Neuronal stem cell (in vitro differentiated cells): Measurements from ENCODE around the gene LYRM7. TPM values are rescaled to one million over a fixed set of nuclear protein-coding genes. Genes with fewer than 3 reads are reported as not detected.
"Not testable (repeated sequence)": the region's sequence is repeated elsewhere in the genome, so short reads cannot be mapped to it uniquely, and the experiment has no call there.

Experiments used
- DNase-seq: peaks from one replicate; pipeline ENCODE4 v3.0.0-alpha.2; 2013; ENCODE audit warnings: low spot score
- H2AFZ ChIP-seq: one replicate; pipeline ENCODE4 v1.6.1; 2013; ENCODE audit warnings: mild to moderate bottlenecking, low read length, inconsistent platforms
- H2AK5ac ChIP-seq: 2 replicates; pipeline ENCODE4 v1.6.1; 2013; ENCODE audit warnings: low read depth, mild to moderate bottlenecking, inconsistent platforms, low read length, moderate library complexity, mixed read lengths
- H2BK120ac ChIP-seq: 2 replicates; pipeline ENCODE4 v1.6.1; 2013; ENCODE audit warnings: low read depth, mild to moderate bottlenecking, inconsistent platforms, low read length, moderate library complexity, mixed read lengths
- H2BK12ac ChIP-seq: one replicate; pipeline ENCODE4 v1.6.1; 2013; ENCODE audit warnings: low read length, inconsistent platforms
- H2BK15ac ChIP-seq: 2 replicates; pipeline ENCODE4 v1.6.1; 2013; ENCODE audit warnings: mild to moderate bottlenecking, low read length, inconsistent platforms, mixed read lengths
- H2BK5ac ChIP-seq: one replicate; pipeline ENCODE4 v1.6.1; 2013; ENCODE audit warnings: inconsistent platforms, mild to moderate bottlenecking, low read length, moderate library complexity
- H3K14ac ChIP-seq: one replicate; pipeline ENCODE4 v1.6.1; 2013; ENCODE audit warnings: low read length, inconsistent platforms
- H3K18ac ChIP-seq: 2 replicates; pipeline ENCODE4 v1.6.1; 2013; ENCODE audit warnings: low read length, inconsistent platforms
- H3K23ac ChIP-seq: 2 replicates; pipeline ENCODE4 v1.6.1; 2013; ENCODE audit warnings: low read depth, mild to moderate bottlenecking, mixed read lengths, low read length, inconsistent platforms; ENCODE audit not compliant: poor library complexity
- H3K27ac ChIP-seq: replicated peaks from 3 replicates; pipeline ENCODE4 v1.5.1; 2013; ENCODE audit warnings: low read length, inconsistent platforms
- H3K27me3 ChIP-seq, 3 experiments: 2 replicates each; pipeline ENCODE4 v1.6.1; 2013; ENCODE audit warnings: low read length in 3 of 3, mild to moderate bottlenecking in 2 of 3, inconsistent platforms in 1 of 3, low read depth in 1 of 3, mixed read lengths in 1 of 3, moderate library complexity in 1 of 3; ENCODE audit not compliant: control insufficient read depth in 3 of 3, insufficient read depth in 3 of 3
- H3K36me3 ChIP-seq, 2 donors: replicated peaks in 1 of 2; 2 replicates each; pipeline ENCODE4 v1.6.1; 2013; ENCODE audit warnings: low read length in 2 of 2; ENCODE audit not compliant: control insufficient read depth in 2 of 2, insufficient read depth in 2 of 2
- H3K4ac ChIP-seq: 2 replicates; pipeline ENCODE4 v1.6.1; 2013; ENCODE audit warnings: inconsistent platforms, mild to moderate bottlenecking, low read length, moderate library complexity
- H3K4me1 ChIP-seq, 2 donors: 1 replicate in 1 of 2; 2 replicates in 1 of 2; pipeline ENCODE4 v1.6.1; 2013; ENCODE audit warnings: low read length in 2 of 2, low read depth in 1 of 2; ENCODE audit not compliant: control insufficient read depth in 2 of 2, insufficient read depth in 1 of 2
- H3K4me2 ChIP-seq: one replicate; pipeline ENCODE4 v1.6.1; 2013; ENCODE audit warnings: mild to moderate bottlenecking, low read length, inconsistent platforms; ENCODE audit not compliant: insufficient read depth, poor library complexity, severe bottlenecking
- H3K4me3 ChIP-seq, 2 donors: 2 replicates each; pipeline ENCODE4 v1.5.1; 2013; ENCODE audit warnings: low read length in 2 of 2, mild to moderate bottlenecking in 2 of 2, inconsistent platforms in 1 of 2, moderate library complexity in 1 of 2
- H3K79me1 ChIP-seq: one replicate; pipeline ENCODE4 v1.6.1; 2013; ENCODE audit warnings: low read depth, mild to moderate bottlenecking, inconsistent platforms, low read length, moderate library complexity
- H3K9ac ChIP-seq: one replicate; pipeline ENCODE4 v1.6.1; 2013; ENCODE audit warnings: mild to moderate bottlenecking, low read depth, low read length, inconsistent platforms; ENCODE audit not compliant: poor library complexity
- H3K9me3 ChIP-seq, 2 donors: replicated peaks in 1 of 2; 2 replicates each; pipeline versions ENCODE3 to v1.6.1; 2013; ENCODE audit warnings: low read length in 2 of 2, mild to moderate bottlenecking in 2 of 2, inconsistent platforms in 1 of 2, low read depth in 1 of 2, mixed read lengths in 1 of 2, moderate library complexity in 1 of 2; ENCODE audit not compliant: control insufficient read depth in 2 of 2, insufficient read depth in 1 of 2
- H4K8ac ChIP-seq: one replicate; pipeline ENCODE4 v1.6.1; 2013; ENCODE audit warnings: low read depth, mild to moderate bottlenecking, inconsistent platforms, low read length, moderate library complexity
- H4K91ac ChIP-seq: one replicate; pipeline ENCODE4 v1.6.1; 2013; ENCODE audit warnings: low read length, low read depth, mild to moderate bottlenecking, inconsistent platforms; ENCODE audit not compliant: poor library complexity
- WGBS, 2 donors: extraction: QIAGEN DNeasy Blood & Tissue Kit; methylation state at CpG; one replicate each; pipeline ENCODE4 v1.1.7; 2013; ENCODE audit warnings: missing lambda C conversion rate in 2 of 2, mixed read lengths in 1 of 2; ENCODE audit not compliant: insufficient read length in 2 of 2, insufficient replicate concordance in 1 of 2; ENCODE audit errors: extremely low coverage in 2 of 2; 5-methylcytosine and 5-hydroxymethylcytosine counted together
- polyA plus RNA-seq, 2 experiments: library from polyadenylated mRNA; stranded (reverse); fragments of 200-250 nt; gene quantifications; one replicate each; pipeline ENCODE4 v1.2.3, GENCODE V29; 2013

Gene LYRM7
- polyA plus RNA-seq (2013, experiment 1 of 2) = 8.0 TPM
- polyA plus RNA-seq (2013, experiment 2 of 2) = 8.6 TPM

DNA sequence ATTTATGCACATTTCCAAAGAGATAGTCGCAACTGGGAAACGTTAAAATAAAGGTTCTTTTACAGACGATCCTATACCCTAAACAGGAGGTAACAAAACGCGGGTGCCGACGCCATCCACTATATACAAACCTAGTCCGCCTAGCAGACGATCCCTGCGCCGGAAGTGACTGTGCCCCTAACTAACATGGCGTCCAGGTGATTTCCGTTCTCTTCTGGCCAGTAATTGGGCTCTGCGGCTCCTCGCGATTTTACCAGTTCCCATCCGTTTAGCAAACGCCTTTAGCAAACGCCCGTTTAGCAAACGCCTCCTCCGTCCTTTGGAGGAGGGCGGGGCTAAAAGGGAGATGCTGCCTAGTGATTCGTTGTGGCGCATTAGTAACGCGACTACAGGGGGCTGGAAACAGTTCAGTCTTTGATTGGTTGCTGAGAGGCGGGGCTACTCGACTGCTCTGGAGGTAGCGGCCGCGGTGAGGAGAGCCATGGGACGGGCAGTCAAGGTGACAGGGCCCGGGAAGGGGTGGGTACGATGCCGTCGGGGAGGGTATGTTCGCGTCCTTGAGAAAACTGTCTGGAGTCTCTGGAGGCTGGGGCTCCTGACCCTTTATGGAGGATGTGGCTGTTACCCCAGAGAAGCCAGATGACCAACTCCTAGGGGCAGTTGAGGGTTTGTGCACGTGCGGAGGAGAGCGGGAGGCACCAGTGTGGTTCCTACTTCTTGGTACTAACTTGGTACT lies at the start of gene LYRM7:
Gene LYRM7, plus strand, starts transcription at position 405 of the 736 bp plus-strand sequence. Its CDS starts 77 bp downstream, at position 482.
- Histone ChIP-seq H2BK5ac (no peak within 1 kb of the TSS), H2BK15ac (no peak within 1 kb of the TSS), H3K4me2 (peak within 1 kb of the TSS; percentile 59), H2AFZ (peak within 1 kb of the TSS; percentile 88), H3K27ac (no peak within 1 kb of the TSS), H3K14ac (no peak within 1 kb of the TSS), H4K91ac (no peak within 1 kb of the TSS), H2BK12ac (no peak within 1 kb of the TSS), H3K4me3 (peak within 1 kb of the TSS; percentile 69 to 87), H3K36me3 (no peaks in the 10 kb centered on the region), H4K8ac (no peak within 1 kb of the TSS), H2BK120ac (no peak within 1 kb of the TSS), H2AK5ac (no peak within 1 kb of the TSS), H3K18ac (no peak within 1 kb of the TSS), H3K4ac (no peak within 1 kb of the TSS), H3K4me1 (peaks cover 3 to 7% of the 10 kb centered on the region in 2 donors), H3K27me3 (no peaks in the 10 kb centered on the region), H3K9me3 (no peaks in the 10 kb centered on the region), H3K79me1 (peaks cover 3% of the 10 kb centered on the region), H3K23ac (no peak within 1 kb of the TSS), H3K9ac (peak within 1 kb of the TSS; percentile 87)
- WGBS, 2 donors = no CpG with 5 or more reads among the region's 42 CpGs
- peak; percentile 99 for DNase-seq

DNA sequence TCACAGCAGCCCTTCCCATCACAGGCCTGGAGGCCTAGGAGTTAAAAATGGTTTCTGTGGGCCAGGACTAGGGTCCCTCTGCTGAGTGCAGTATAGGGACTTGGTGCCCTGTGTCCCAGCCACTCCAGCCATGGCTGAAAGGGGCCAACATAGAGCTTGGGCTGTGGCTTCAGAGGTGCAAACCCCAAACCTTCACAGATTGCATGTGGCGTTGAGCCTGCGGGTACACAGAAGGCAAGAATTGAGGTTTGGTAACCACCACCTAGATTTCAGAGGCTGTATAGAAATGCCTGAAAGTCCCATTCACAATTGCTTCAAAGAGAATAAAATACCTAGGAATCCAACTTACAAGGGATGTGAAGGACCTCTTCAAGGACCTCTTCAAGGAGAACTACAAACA lies 43.5 kb upstream of the LYRM7 start:
- not testable (repeated sequence) for H2BK120ac ChIP-seq, H2AK5ac ChIP-seq, H3K4ac ChIP-seq, H3K27me3 ChIP-seq, DNase-seq, H3K9me3 ChIP-seq, H3K4me3 ChIP-seq, H3K18ac ChIP-seq, H4K91ac ChIP-seq, H3K36me3 ChIP-seq, H3K9ac ChIP-seq, H3K14ac ChIP-seq, H3K4me1 ChIP-seq, H3K4me2 ChIP-seq, H2BK15ac ChIP-seq, H3K23ac ChIP-seq, H2BK5ac ChIP-seq, H4K8ac ChIP-seq, H2BK12ac ChIP-seq, H2AFZ ChIP-seq, H3K27ac ChIP-seq, H3K79me1 ChIP-seq
- WGBS, 2 donors = no CpG with 5 or more reads among the region's 2 CpGs

DNA sequence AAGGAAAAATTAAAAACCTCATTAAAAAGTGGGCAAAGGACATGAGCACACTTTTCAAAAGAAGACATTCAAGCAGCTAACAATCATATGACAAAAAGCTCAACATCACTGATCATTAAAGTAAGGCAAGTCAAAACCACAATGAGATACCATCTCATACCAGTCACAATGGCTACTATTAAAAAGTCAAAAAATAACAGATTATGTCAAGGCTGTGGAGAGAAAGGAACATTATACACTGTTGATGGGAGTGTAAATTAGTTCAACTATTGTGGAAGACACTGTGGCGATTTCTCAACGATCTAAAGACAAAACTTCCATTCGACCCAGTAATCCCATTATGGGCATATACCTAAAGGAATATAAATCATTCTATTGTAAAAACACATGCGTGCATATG lies 41.4 kb upstream of the LYRM7 start:
- Histone ChIP-seq H3K4ac (no peak overlapping the region), H2BK5ac (no peak overlapping the region), H2BK12ac (no peak overlapping the region), H3K23ac (no peak overlapping the region), H3K18ac (no peak overlapping the region), H3K4me3 (no peak overlapping the region), H4K91ac (no peak overlapping the region), H3K27me3 (no peaks in the 10 kb centered on the region), H2AK5ac (no peak overlapping the region), H3K27ac (no peak overlapping the region), H3K36me3 (no peaks in the 10 kb centered on the region), H3K9ac (no peak overlapping the region), H4K8ac (no peak overlapping the region), H2BK120ac (no peak overlapping the region), H3K4me2 (no peak overlapping the region), H3K9me3 (peaks cover 0 to 2% of the 10 kb centered on the region in 2 donors), H3K79me1 (no peaks in the 10 kb centered on the region), H3K14ac (no peak overlapping the region), H3K4me1 (no peaks in the 10 kb centered on the region), H2BK15ac (no peak overlapping the region), H2AFZ (no peak overlapping the region)
- no CpG with 5 or more reads among the region's 4 CpGs for WGBS, 2 donors
- no peak for DNase-seq

DNA sequence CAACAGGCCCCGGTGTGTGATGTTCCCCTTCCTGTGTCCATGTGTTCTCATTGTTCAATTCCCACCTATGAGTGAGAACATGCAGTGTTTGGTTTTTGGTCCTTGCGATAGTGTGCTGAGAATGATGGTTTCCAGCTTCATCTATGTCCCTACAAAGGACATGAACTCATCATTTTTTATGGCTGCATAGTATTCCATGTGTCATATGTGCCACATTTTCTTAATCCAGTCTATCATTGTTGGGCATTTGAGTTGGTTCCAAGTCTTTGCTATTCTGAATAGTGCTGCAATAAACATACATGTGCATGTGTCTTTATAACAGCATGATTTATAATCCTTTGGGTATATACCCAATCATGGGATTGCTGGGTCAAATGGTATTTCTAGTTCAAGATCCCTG lies 37.7 kb upstream of the LYRM7 start:
- not testable (repeated sequence) for DNase-seq, H2AK5ac ChIP-seq, H3K4ac ChIP-seq, H3K9me3 ChIP-seq, H3K4me2 ChIP-seq, H3K36me3 ChIP-seq, H3K27me3 ChIP-seq, H4K91ac ChIP-seq, H4K8ac ChIP-seq, H3K18ac ChIP-seq, H3K27ac ChIP-seq, H3K79me1 ChIP-seq, H3K14ac ChIP-seq, H2BK12ac ChIP-seq, H3K4me3 ChIP-seq, H2BK5ac ChIP-seq, H2BK120ac ChIP-seq, H3K4me1 ChIP-seq, H2BK15ac ChIP-seq, H2AFZ ChIP-seq, H3K9ac ChIP-seq, H3K23ac ChIP-seq
- WGBS, 2 donors = no CpG with 5 or more reads among the region's 2 CpGs
